Natural killer cell (primary cell): ENCODE data around the gene SOS1. TPM values are rescaled to one million over a fixed set of nuclear protein-coding genes. Genes with fewer than 3 reads are reported as not detected.
A peak's percentile ranks its signal among the peaks of the same experiment; 100 is the strongest.
"Not testable (repeated sequence)": the region's sequence is repeated elsewhere in the genome, so short reads cannot be mapped to it uniquely, and the experiment has no call there.

Experiments used
- ATAC-seq, 3 donors: fragments of 150-1000 bp in 2 of 3; fragments of 200-7000 bp in 1 of 3; cut with Tn5 transposase; 1 replicate in 1 of 3; 2 replicates in 2 of 3; pipeline ENCODE4 v1.10.0; 2021; ENCODE audit warnings: mild to moderate bottlenecking in 2 of 3, moderate library complexity in 2 of 3
- DNase-seq, 2 donors: peaks; one replicate each; pipeline versions ENCODE4 v3.0.0 to v3.0.0-alpha.2; 2013 to 2021; ENCODE audit warnings: mixed read lengths in 1 of 2
- H3K27ac ChIP-seq: one replicate; pipeline ENCODE4 v1.5.1; 2013; ENCODE audit warnings: mild to moderate bottlenecking, low read length
- H3K27me3 ChIP-seq: one replicate; pipeline ENCODE4 v1.6.1; 2013; ENCODE audit warnings: low read length; ENCODE audit not compliant: control insufficient read depth, insufficient read depth
- H3K36me3 ChIP-seq: one replicate; pipeline ENCODE4 v1.6.1; 2013; ENCODE audit warnings: low read length; ENCODE audit not compliant: control insufficient read depth, insufficient read depth
- H3K4me1 ChIP-seq: one replicate; pipeline ENCODE4 v1.6.1; 2013; ENCODE audit warnings: low read length; ENCODE audit not compliant: control insufficient read depth, insufficient read depth
- H3K4me3 ChIP-seq: one replicate; pipeline ENCODE4 v1.5.1; 2013; ENCODE audit warnings: low read length
- H3K9me3 ChIP-seq: one replicate; pipeline ENCODE4 v1.6.1; 2013; ENCODE audit warnings: low read length; ENCODE audit not compliant: control insufficient read depth, insufficient read depth
- H3K27ac Mint-ChIP-seq, 2 donors: one replicate each; pipeline ENCODE4 v1.8.0; 2022; ENCODE audit warnings: mild to moderate bottlenecking in 2 of 2, mixed read lengths in 2 of 2, moderate library complexity in 1 of 2
- H3K27me3 Mint-ChIP-seq, 2 donors: one replicate each; pipeline ENCODE4 v1.8.0; 2022; ENCODE audit warnings: low read depth in 2 of 2, mixed read lengths in 2 of 2
- H3K36me3 Mint-ChIP-seq: one replicate; pipeline ENCODE4 v1.8.0; 2022; ENCODE audit warnings: mixed read lengths
- H3K4me1 Mint-ChIP-seq, 2 donors: one replicate each; pipeline ENCODE4 v1.8.0; 2022; ENCODE audit warnings: mixed read lengths in 2 of 2
- H3K4me3 Mint-ChIP-seq: one replicate; pipeline ENCODE4 v1.8.0; 2022; ENCODE audit warnings: mild to moderate bottlenecking, moderate library complexity, mixed read lengths
- H3K9me3 Mint-ChIP-seq, 2 donors: one replicate each; pipeline ENCODE4 v1.8.0; 2022; ENCODE audit warnings: mixed read lengths in 2 of 2
- CTCF ChIP-seq: fragments of 200-600 bp; IDR thresholded peaks from one replicate; pipeline ENCODE4 v1.8.0; 2022; ENCODE audit warnings: antibody characterized with exemption
- WGBS: methylation state at CpG from one replicate; pipeline ENCODE4 v1.1.7; 2013; ENCODE audit warnings: missing lambda C conversion rate; ENCODE audit not compliant: insufficient coverage; 5-methylcytosine and 5-hydroxymethylcytosine counted together
- intact Hi-C: fragments of 100-400 bp; cut with micrococcal nuclease; formaldehyde crosslinking; loops from one replicate; pipeline ENCODE4 v1.14.2; 2022
- total RNA-seq, 4 donors: library from RNA; stranded (reverse); fragments of 120-200 nt in 1 of 4; gene quantifications; one replicate each; pipeline versions ENCODE4 v1.2.3 to v1.2.4, GENCODE V29; 2013 to 2022

The SOS1 gene
- total RNA-seq, 3 donors from 2014 or later (not counting 1 experiment from before 2014, with no cell fraction given): 32.6 to 73.9 (median 52.7) TPM

DNA sequence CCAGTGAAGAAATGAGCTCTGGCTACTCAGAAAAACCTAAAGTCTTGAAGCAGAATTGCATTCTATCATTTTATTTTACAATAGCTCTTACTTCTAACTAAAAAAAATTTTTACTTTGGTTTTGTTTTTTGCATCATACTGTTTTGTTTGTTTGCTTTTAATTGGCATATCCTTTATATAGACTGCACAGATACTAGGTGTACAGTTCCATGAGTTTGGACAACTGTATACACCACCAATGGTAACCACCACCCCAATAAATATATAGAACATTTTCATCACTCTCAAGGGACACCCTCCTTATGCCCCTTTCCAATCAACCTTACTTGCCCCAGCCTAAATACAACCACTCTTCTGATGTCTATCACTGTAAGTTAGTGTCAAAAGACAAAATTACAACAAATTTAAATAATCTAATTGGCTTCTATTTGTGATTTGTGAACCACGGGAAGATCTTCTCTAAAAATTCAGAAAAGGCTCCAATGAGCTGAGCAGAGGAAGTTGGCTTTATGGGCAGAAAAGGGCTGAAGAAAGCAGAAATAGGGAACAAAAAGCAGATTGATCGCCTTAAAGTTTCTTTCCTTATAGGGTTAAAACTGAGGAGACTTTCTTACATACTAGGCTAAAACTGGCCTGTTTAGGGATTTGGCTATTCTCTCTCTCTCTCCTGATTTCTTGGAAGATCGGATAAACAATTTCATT, 22.2 kb upstream of the SOS1 start:
- H3K27me3 Mint-ChIP-seq: peaks cover 0 to under 1% of the 10 kb centered on the region in 2 donors
- H3K4me3 Mint-ChIP-seq: no peak overlapping the region
- no peaks in the 10 kb centered on the region for H3K4me1 Mint-ChIP-seq
- H3K27ac Mint-ChIP-seq: no peak overlapping the region
- intact Hi-C loops: no loop called here
- no peak for ATAC-seq
- H3K27ac ChIP-seq: no peak overlapping the region
- H3K27me3 ChIP-seq: no peaks in the 10 kb centered on the region
- H3K4me3 ChIP-seq: no peak overlapping the region
- no peaks in the 10 kb centered on the region for H3K9me3 ChIP-seq
- no peak for TF ChIP-seq CTCF
- WGBS: 56% methylated on average over 3 of the region's 3 CpGs
- no peak for DNase-seq
- H3K36me3 ChIP-seq: no peaks in the 10 kb centered on the region
- no peaks in the 10 kb centered on the region for H3K4me1 ChIP-seq
- no peaks in the 10 kb centered on the region for H3K9me3 Mint-ChIP-seq
- H3K36me3 Mint-ChIP-seq: no peaks in the 10 kb centered on the region

DNA sequence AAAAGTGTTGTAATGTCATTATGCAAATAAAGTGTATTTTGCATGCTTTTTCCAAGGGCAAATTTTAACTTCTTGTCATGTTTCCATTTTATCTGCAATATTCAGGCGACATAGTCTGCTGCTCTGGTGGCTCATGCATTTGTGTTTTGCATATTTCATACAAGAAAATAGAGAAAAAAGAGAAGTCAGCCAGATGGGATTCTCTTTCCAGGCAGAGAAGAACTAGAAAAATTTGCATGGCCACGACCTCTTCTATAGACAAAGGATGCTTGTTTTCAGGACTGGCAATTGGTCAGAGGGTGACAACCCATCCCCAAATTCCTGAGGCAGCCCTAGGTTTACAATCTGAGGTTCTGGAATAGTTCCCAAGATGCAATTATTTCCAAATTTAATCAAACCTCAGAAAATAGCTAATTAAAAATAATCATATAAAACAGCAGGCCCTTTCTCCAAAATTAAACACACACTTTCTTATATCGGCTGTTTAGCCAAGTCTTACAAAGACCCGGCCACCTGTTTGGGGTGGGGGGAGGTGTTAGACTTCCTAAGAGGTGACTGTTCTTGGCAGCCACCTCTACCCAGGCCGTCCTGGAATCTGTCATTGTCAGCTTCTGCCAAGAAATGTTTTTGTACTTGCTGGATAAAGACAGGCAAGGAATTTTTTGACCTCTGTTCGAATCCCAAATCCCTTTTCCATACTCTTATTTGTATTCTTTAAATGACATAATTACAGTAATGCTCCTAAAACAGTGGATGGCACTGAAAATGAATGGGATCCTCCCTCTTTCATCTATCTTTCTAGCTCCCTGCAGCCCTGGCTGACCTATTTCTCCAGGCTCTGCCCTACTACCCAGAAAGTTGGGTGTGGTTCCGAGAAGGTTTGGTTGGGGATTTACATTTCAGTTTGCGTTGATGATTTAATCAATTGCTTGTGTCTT, 20.8 kb upstream of the SOS1 start:
- Mint-ChIP-seq H3K4me3 (no peak overlapping the region), H3K9me3 (no peaks in the 10 kb centered on the region), H3K27me3 (peaks cover 0 to 3% of the 10 kb centered on the region in 2 donors), H3K27ac (no peak overlapping the region), H3K4me1 (no peaks in the 10 kb centered on the region), H3K36me3 (no peaks in the 10 kb centered on the region)
- no peaks in the 10 kb centered on the region for H3K4me1 ChIP-seq
- DNase-seq (peak in 1 of 2 donors; percentile 49), ATAC-seq (no peak)
- H3K9me3 ChIP-seq: no peaks in the 10 kb centered on the region
- no peak overlapping the region for H3K27ac ChIP-seq
- H3K4me3 ChIP-seq: no peak overlapping the region
- no peaks in the 10 kb centered on the region for H3K27me3 ChIP-seq
- no peaks in the 10 kb centered on the region for H3K36me3 ChIP-seq
- 75% methylated on average over 7 of the region's 8 CpGs for WGBS
- no peak for TF ChIP-seq CTCF
- intact Hi-C loops: no loop called here

- H3K9me3 Mint-ChIP-seq, H3K27ac Mint-ChIP-seq, H3K27me3 ChIP-seq, H3K27me3 Mint-ChIP-seq, DNase-seq, H3K4me3 Mint-ChIP-seq, H3K4me1 ChIP-seq, intact Hi-C loops, H3K9me3 ChIP-seq, H3K27ac ChIP-seq, H3K36me3 Mint-ChIP-seq, H3K36me3 ChIP-seq, H3K4me3 ChIP-seq, H3K4me1 Mint-ChIP-seq, ATAC-seq: not testable (repeated sequence)
- WGBS: 73% methylated on average over 6 of the region's 7 CpGs
Measured at GRCh38 chr2:39140948-39141333, 20.1 kb upstream of the SOS1 start.

DNA sequence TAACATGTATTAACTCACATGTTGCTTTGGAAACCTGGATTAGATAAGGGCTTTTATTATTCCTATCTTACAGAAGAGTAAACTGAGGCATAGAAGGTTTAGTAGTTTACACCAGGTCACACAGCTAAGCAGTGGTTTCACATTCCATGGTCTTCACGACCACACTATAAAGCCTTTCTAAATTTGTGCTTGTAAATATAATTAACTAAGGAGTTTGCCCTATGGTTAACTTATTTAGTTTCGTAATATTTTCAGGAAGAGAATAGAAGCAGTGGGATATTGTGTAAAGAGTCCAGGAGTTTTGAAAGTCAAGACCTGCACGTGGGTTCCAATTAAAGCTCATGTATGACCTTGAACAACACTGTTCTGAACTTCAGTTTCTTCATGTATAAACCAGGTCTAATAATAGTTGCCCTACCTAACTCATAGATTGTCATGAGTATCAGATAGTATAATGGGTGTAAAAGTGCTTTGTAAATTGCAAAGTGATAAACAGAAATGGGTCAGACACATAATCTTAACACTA, 19.5 kb upstream of the SOS1 start:
- H3K4me1 ChIP-seq: peaks cover 8% of the 10 kb centered on the region
- no peak for DNase-seq
- Mint-ChIP-seq H3K27ac (no peak overlapping the region), H3K9me3 (no peaks in the 10 kb centered on the region), H3K36me3 (no peaks in the 10 kb centered on the region), H3K27me3 (peaks cover 0 to 3% of the 10 kb centered on the region in 2 donors), H3K4me1 (peaks cover 6 to 11% of the 10 kb centered on the region in 2 donors), H3K4me3 (no peak overlapping the region)
- no peak for ATAC-seq
- intact Hi-C loops: no loop called here
- H3K9me3 ChIP-seq: no peaks in the 10 kb centered on the region
- no peaks in the 10 kb centered on the region for H3K27me3 ChIP-seq
- no peak for TF ChIP-seq CTCF
- H3K4me3 ChIP-seq: no peak overlapping the region
- WGBS: 63% methylated on average over 2 of the region's 3 CpGs
- H3K36me3 ChIP-seq: no peaks in the 10 kb centered on the region
- no peak overlapping the region for H3K27ac ChIP-seq
